Kidney glomerular epithelial cell (primary cell): Measurements from ENCODE around the gene TTLL3.
A peak's percentile ranks its signal among the peaks of the same experiment; 100 is the strongest.
"Not testable (repeated sequence)": the region's sequence is repeated elsewhere in the genome, so short reads cannot be mapped to it uniquely, and the experiment has no call there.

Experiments
- DNase-seq: peaks from one replicate; lab custom pipeline; 2025; lab: John Stamatoyannopoulos, UW

TTLL3 gene

GRCh38 chr3:9841015-9841414 is 31.0 kb downstream of the TTLL3 start:
- DNase-seq = no peak

GRCh38 chr3:9843715-9844438 is 33.8 kb downstream of the TTLL3 start, which contains the start of gene RPUSD3:
RPUSD3 (minus strand) TSS chr3:9844008; CDS start chr3:9843990, 18 bp downstream.
- peak; percentile 73 for DNase-seq

- DNase-seq = no peak
Measured at GRCh38 chr3:9846231-9846630, 36.2 kb downstream of the TTLL3 start.

- DNase-seq = no peak
Measured at GRCh38 chr3:9846931-9847488, 36.9 kb downstream of the TTLL3 start.

- not testable (repeated sequence) for DNase-seq
Measured at GRCh38 chr3:9847870-9848269, 37.8 kb downstream of the TTLL3 start.

- not testable (repeated sequence) for DNase-seq
Measured at GRCh38 chr3:9848860-9849259, 38.8 kb downstream of the TTLL3 start.

GRCh38 chr3:9851383-9851782 is 41.3 kb downstream of the TTLL3 start:
- not testable (repeated sequence) for DNase-seq

GRCh38 chr3:9851926-9852325 is 41.9 kb downstream of the TTLL3 start:
- DNase-seq = not testable (repeated sequence)

GRCh38 chr3:9852528-9852927 is 42.5 kb downstream of the TTLL3 start:
- DNase-seq = no peak

GRCh38 chr3:9854291-9854940 is 44.4 kb downstream of the TTLL3 start:
- DNase-seq = not testable (repeated sequence)

- DNase-seq = no peak
Measured at GRCh38 chr3:9855594-9855993, 45.5 kb downstream of the TTLL3 start.

GRCh38 chr3:9859530-9860025 is 49.5 kb downstream of the TTLL3 start:
- DNase-seq = no peak

- no peak for DNase-seq
Measured at GRCh38 chr3:9861201-9861600, 51.1 kb downstream of the TTLL3 start.

- DNase-seq = no peak
Measured at GRCh38 chr3:9861626-9862130, 51.6 kb downstream of the TTLL3 start.

GRCh38 chr3:9862391-9863057 is 52.5 kb downstream of the TTLL3 start:
- no peak for DNase-seq

GRCh38 chr3:9863058-9863772 is 53.2 kb downstream of the TTLL3 start:
- no peak for DNase-seq

GRCh38 chr3:9864200-9864927 is 54.3 kb downstream of the TTLL3 start:
- peak; percentile 43 for DNase-seq

- DNase-seq = not testable (repeated sequence)
Measured at GRCh38 chr3:9865125-9865637, 55.1 kb downstream of the TTLL3 start.

GRCh38 chr3:9866639-9867038 is 56.6 kb downstream of the TTLL3 start:
- DNase-seq = no peak

- no peak for DNase-seq
Measured at GRCh38 chr3:9867106-9867505, 57.0 kb downstream of the TTLL3 start.

GRCh38 chr3:9869955-9870354 is 59.9 kb downstream of the TTLL3 start:
- DNase-seq = no peak
